HG03558 (cell line): ENCODE results near the gene SCAPER.
"Not testable (repeated sequence)": the region's sequence is repeated elsewhere in the genome, so short reads cannot be mapped to it uniquely, and the experiment has no call there.

ENCODE experiments used
- ATAC-seq: cut with Tn5 transposase; IDR thresholded peaks from one replicate; pipeline ENCODE4 v1.9.1; 2021; ENCODE audit warnings: moderate number of reproducible peaks; ENCODE audit not compliant: unreplicated experiment; ENCODE audit errors: extremely low read depth

Gene SCAPER

GRCh38 chr15:76303909-76304308, 601.2 kb downstream of the SCAPER start:
- ATAC-seq: no peak

DNA sequence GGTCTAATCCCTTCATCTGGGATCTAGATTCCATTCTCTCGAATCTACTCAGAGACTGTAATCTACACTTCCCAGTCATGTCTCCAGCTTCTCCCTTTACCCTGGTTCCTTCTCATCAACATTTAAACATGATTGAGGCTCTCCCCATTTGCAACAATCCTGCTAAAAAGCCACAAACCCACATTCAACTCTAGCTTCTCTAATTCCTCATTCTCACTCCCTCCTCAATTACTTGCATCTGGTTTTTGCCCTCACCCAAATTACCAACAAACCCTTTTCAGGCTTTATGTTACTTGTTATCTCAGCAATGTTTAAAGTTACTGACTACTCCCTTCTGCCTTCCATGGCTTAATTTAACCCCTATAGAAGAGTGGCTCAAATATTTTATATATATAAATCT, 605.4 kb downstream of the SCAPER start:
- no peak for ATAC-seq

DNA sequence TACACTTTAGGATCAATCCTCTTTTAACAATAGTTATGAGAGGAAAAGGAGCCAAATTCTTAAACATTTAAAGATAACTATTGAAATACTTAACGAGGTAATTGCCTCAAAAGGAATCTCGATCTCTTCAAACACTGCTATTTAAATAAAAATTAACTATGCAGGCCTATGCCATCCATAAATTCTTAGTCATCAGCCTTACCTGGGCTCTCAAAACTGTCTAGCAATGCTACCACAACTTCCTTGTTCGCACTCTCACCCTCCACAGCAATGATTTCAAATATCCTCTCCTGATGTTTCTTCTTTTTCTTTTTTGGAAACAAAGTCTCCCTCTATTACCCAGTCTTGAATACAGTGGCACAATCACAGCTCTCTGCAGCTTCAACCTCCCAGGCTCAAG, 606.2 kb downstream of the SCAPER start:
- no peak for ATAC-seq

- ATAC-seq: not testable (repeated sequence)
Observed at GRCh38 chr15:76297951-76298350, 607.2 kb downstream of the SCAPER start.
